Neural crest cell (in vitro differentiated cells): ENCODE results near the gene PLEKHB1. TPM values are rescaled to one million over a fixed set of nuclear protein-coding genes. Genes with fewer than 3 reads are reported as not detected.

Experiments used
- DNase-seq: peaks from one replicate; pipeline ENCODE4 v3.0.0; 2021; ENCODE audit warnings: low read depth, mixed read lengths, low spot score
- H3K27ac Mint-ChIP-seq: one replicate; pipeline ENCODE4 v1.8.0; 2021; ENCODE audit warnings: mild to moderate bottlenecking, mixed read lengths; ENCODE audit not compliant: unreplicated experiment
- H3K27me3 Mint-ChIP-seq: 2 replicates; pipeline ENCODE4 v1.8.0; 2021; ENCODE audit warnings: low read depth, mild to moderate bottlenecking, mixed read lengths
- H3K36me3 Mint-ChIP-seq: 2 replicates; pipeline ENCODE4 v1.8.0; 2021; ENCODE audit warnings: low read depth, mild to moderate bottlenecking, mixed read lengths
- H3K4me1 Mint-ChIP-seq: 2 replicates; pipeline ENCODE4 v1.8.0; 2021; ENCODE audit warnings: mixed read lengths
- H3K4me3 Mint-ChIP-seq: one replicate; pipeline ENCODE4 v1.8.0; 2021; ENCODE audit warnings: mild to moderate bottlenecking, mixed read lengths
- H3K9me3 Mint-ChIP-seq: 2 replicates; pipeline ENCODE4 v1.8.0; 2021; ENCODE audit warnings: mixed read lengths
- total RNA-seq: library from RNA; stranded (reverse); gene quantifications from 2 replicates; pipeline ENCODE4 v1.2.1, GENCODE V29; 2021
- TF ChIP-seq, protein P1 (sequence below): fragments of 200-600 bp; sonication (generic); conservative IDR thresholded peaks from 2 replicates; pipeline ENCODE4 v1.5.0; 2021; ENCODE audit warnings: antibody characterized with exemption, mild to moderate bottlenecking

PLEKHB1 gene
- total RNA-seq, 1 donor from 2014 or later = 42.7 TPM

DNA sequence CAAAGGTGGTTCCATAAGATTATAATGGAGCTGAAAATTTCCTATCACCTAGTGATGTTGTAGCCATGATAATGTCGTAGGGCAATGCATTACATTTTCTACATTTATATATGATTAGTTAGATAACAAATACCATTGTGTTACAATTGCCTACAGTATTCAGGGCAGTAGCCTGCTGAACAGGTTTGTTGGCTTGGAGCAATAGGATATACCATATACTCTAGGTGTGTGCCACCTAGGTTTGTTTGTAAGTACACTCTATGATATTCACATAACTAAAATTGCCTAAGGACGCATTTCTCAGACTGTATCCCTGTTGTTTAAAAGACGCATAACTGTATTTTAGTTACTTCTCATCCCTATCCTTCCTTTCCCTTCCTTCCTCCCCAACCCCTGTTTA is 13.6 kb downstream of the PLEKHB1 start:
- TF ChIP-seq, protein P1, sequence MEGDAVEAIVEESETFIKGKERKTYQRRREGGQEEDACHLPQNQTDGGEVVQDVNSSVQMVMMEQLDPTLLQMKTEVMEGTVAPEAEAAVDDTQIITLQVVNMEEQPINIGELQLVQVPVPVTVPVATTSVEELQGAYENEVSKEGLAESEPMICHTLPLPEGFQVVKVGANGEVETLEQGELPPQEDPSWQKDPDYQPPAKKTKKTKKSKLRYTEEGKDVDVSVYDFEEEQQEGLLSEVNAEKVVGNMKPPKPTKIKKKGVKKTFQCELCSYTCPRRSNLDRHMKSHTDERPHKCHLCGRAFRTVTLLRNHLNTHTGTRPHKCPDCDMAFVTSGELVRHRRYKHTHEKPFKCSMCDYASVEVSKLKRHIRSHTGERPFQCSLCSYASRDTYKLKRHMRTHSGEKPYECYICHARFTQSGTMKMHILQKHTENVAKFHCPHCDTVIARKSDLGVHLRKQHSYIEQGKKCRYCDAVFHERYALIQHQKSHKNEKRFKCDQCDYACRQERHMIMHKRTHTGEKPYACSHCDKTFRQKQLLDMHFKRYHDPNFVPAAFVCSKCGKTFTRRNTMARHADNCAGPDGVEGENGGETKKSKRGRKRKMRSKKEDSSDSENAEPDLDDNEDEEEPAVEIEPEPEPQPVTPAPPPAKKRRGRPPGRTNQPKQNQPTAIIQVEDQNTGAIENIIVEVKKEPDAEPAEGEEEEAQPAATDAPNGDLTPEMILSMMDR = no peak
- Mint-ChIP-seq H3K4me1 (peaks cover 32% of the 10 kb centered on the region), H3K27me3 (peaks cover 6% of the 10 kb centered on the region), H3K4me3 (no peak overlapping the region), H3K9me3 (no peaks in the 10 kb centered on the region), H3K27ac (no peak overlapping the region), H3K36me3 (no peaks in the 10 kb centered on the region)
- no peak for DNase-seq

DNA sequence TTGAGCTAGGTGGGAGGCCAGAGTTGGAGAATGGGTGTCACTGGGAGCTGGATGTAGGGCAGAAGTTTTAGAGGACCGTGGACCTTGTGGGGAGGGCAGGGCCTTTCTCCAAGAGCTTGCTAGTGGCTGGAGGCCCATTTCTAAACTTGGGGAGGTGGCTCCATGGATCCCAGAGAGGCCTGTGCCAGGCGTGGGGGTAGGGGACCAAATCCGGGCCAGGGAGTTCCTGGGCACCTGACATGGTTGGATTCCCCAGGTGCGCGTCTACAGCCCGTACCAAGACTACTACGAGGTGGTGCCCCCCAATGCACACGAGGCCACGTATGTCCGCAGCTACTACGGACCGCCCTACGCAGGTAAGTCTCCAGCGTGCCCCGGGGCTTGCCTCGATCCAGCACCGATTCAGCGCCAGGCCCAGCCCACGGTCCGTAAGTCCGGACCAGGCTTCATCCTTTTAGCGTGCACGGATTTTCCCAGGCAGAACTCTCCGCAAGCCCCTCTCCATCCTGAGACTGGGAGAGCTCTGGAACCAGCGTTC is 14.2 kb downstream of the PLEKHB1 start:
- H3K27ac Mint-ChIP-seq = no peak overlapping the region
- H3K4me1 Mint-ChIP-seq = peaks cover 32% of the 10 kb centered on the region
- no peak overlapping the region for H3K4me3 Mint-ChIP-seq
- TF ChIP-seq, protein P1 = no peak
- no peak for DNase-seq
- H3K27me3 Mint-ChIP-seq = peaks cover 6% of the 10 kb centered on the region
- peaks cover 3% of the 10 kb centered on the region for H3K36me3 Mint-ChIP-seq
- H3K9me3 Mint-ChIP-seq = no peaks in the 10 kb centered on the region

DNA sequence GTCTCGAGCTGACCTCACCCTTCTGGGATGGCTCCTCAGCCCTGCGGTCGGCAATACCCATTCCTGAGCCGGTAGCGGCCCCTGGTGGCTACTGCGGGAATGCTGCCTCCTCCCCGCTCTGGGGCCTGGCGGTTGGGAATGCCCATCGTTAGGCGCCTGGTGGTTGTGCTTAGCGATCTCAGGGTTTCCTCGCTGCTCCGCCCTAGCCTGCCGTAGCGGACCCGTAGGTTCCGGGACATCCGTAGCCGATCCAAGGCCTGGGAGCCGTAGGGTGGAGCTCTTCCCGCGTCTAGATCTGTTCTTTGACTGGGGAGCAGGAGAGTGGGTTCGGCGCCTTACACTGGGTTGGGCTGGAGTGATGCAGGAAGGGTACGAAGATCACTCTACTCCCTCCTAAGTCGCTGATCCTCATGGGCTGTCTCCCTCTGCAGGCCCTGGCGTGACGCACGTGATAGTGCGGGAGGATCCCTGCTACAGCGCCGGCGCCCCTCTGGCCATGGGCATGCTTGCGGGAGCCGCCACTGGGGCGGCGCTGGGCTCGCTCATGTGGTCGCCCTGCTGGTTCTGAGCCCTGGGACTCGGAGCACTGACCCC is 14.8 kb downstream of the PLEKHB1 start:
- TF ChIP-seq, protein P1 = peak; percentile 99
- peak; percentile 99 for DNase-seq
- no peak overlapping the region for H3K27ac Mint-ChIP-seq
- no peaks in the 10 kb centered on the region for H3K9me3 Mint-ChIP-seq
- H3K36me3 Mint-ChIP-seq = peaks cover 3% of the 10 kb centered on the region
- peak overlapping the region; percentile 81 for H3K4me3 Mint-ChIP-seq
- H3K27me3 Mint-ChIP-seq = peaks cover 6% of the 10 kb centered on the region
- H3K4me1 Mint-ChIP-seq = peaks cover 29% of the 10 kb centered on the region

DNA sequence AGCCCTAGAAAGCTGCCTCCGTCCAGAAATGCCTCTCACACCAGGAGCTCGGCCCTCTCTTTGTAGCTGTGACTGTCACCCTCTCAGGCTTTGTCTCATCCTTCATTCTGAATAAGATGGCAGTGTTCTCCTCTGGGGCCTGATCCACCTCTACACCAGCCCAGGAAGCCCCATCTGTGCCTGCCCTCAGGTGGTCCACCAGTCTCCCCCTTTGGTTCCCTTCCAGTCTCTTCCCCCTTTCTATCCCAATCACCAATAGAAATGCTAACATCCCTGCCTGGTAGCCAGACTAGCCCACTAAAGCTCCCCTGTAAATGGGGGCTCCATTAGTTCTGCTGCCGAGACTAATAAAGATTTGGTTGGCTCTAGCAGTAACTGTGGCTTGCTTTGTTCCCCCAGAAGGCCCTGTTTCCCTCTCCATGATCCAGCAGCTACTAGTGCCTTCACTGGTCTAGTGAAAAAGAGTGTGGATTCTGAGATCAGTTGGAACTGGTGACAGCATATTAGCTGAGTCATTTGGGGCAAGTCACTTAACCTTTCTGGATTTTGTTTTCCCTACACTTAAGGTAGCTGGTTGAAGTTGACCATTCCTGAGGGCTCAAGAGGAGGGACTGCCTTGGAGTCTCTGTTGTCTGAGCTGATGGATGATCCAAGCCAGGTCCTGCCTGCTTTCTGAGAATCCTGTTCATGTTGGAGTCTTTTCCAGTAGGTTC is 16.2 kb downstream of the PLEKHB1 start:
- H3K4me1 Mint-ChIP-seq = peaks cover 26% of the 10 kb centered on the region
- H3K27ac Mint-ChIP-seq = no peak overlapping the region
- H3K27me3 Mint-ChIP-seq = peaks cover 6% of the 10 kb centered on the region
- no peak for DNase-seq
- H3K4me3 Mint-ChIP-seq = peak overlapping the region; percentile 40
- H3K36me3 Mint-ChIP-seq = peaks cover 3% of the 10 kb centered on the region
- no peaks in the 10 kb centered on the region for H3K9me3 Mint-ChIP-seq
- TF ChIP-seq, protein P1 = no peak

DNA sequence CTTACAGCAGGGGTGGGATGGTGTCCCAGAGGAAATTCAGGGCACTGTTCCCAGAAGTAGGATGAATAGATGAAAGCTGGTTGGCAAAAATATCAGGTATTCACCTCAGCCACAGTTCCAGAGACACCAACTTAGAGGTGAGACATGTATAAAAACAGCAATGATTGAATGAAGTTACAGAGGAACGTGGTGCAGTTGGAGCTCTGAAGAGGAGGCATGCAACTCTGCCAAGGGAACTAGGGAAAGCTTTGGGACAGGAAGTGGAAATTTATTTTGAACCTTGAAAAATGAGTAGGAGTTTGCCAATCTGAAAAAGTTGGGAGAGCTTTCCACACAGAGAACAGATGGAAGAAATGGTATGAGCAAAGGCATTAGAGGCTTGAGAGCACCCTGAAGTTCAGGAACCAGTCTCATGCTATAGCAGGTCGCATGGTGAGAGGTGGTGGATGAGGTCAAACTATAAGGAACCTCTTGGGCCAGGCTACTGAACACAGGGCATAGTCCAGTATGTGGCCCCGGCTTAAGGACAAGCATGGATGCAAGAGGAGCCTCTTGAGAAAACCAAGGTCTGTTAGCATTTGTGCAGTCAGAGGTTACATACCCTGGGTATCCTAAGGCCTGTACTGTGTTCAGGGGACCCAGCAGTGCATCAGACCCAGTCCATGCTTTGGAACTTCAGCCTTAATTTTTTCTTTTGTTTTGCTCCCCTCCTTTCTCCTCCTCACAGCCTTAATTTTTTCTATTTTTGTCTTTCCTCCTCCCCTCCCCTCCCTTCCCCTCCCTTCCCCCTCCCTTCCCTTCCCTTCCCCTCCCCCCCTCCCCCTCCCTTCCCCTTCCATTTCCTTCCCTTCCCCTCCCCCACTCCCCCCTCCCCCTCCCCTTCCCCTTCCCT is 17.5 kb downstream of the PLEKHB1 start:
- peaks cover 26% of the 10 kb centered on the region for H3K4me1 Mint-ChIP-seq
- no peaks in the 10 kb centered on the region for H3K9me3 Mint-ChIP-seq
- H3K36me3 Mint-ChIP-seq = peaks cover 3% of the 10 kb centered on the region
- H3K27ac Mint-ChIP-seq = peak overlapping the region; percentile 14
- no peak overlapping the region for H3K4me3 Mint-ChIP-seq
- peaks cover 6% of the 10 kb centered on the region for H3K27me3 Mint-ChIP-seq
- no peak for DNase-seq
- TF ChIP-seq, protein P1 = no peak
